Nephron progenitor cell (in vitro differentiated cells): ENCODE results near the gene TMTC2.

Experiments
- DNase-seq: peaks from one replicate; pipeline ENCODE4 v3.0.0; 2021
- H3K27ac Mint-ChIP-seq: 2 replicates; pipeline ENCODE4 v1.8.0; 2021; ENCODE audit warnings: mild to moderate bottlenecking, moderate library complexity, mixed read lengths
- H3K27me3 Mint-ChIP-seq: 2 replicates; pipeline ENCODE4 v1.8.0; 2021; ENCODE audit warnings: mild to moderate bottlenecking, low read depth, mixed read lengths; ENCODE audit not compliant: poor library complexity
- H3K36me3 Mint-ChIP-seq: 2 replicates; pipeline ENCODE4 v1.8.0; 2021; ENCODE audit warnings: low read depth, mixed read lengths
- H3K4me1 Mint-ChIP-seq: 2 replicates; pipeline ENCODE4 v1.8.0; 2021; ENCODE audit warnings: mixed read lengths
- H3K4me3 Mint-ChIP-seq: 2 replicates; pipeline ENCODE4 v1.8.0; 2021; ENCODE audit warnings: mild to moderate bottlenecking, moderate library complexity, mixed read lengths
- H3K9me3 Mint-ChIP-seq: 2 replicates; pipeline ENCODE4 v1.8.0; 2021; ENCODE audit warnings: mild to moderate bottlenecking, moderate library complexity, mixed read lengths
- CTCF ChIP-seq: fragments of 200-600 bp; sonication (generic); IDR thresholded peaks from 2 replicates; pipeline ENCODE4 v1.5.0; 2021; ENCODE audit warnings: antibody characterized with exemption

Gene TMTC2

DNA sequence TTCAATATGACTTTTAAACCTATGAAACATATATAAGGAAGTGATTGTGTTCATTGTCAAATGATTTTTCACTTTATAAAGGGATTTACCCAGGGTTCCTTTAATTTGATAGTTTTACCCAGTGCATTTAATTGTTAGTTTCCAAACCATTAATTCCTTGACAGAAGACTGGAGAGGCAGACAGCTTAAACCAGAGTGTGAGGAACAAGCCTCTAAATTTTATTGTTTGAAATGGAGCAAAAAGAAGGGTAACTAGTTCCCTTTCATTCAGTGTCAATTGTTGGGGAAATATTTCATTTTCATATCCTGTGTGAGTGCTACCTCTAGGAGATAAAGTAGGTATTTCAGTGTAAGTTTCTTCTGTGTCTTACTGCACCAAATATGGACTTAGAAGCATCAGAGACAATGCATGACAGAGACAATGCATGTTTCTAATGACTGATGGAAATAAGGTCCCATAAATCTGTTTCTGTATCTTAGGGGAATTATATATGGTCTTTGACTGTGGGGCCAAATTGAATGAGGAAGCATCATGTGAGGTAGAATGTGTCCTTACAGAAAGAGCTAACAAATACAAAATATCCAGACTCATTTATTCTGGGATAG is 120.5 kb downstream of the TMTC2 start:
- Mint-ChIP-seq H3K9me3 (no peaks in the 10 kb centered on the region), H3K4me1 (peaks cover 12% of the 10 kb centered on the region), H3K36me3 (peaks cover 17% of the 10 kb centered on the region), H3K4me3 (no peak overlapping the region), H3K27ac (no peak overlapping the region), H3K27me3 (no peaks in the 10 kb centered on the region)
- no peak for TF ChIP-seq CTCF
- DNase-seq = no peak

GRCh38 chr12:82810568-82810967 is 123.9 kb downstream of the TMTC2 start:
- H3K4me3 Mint-ChIP-seq = no peak overlapping the region
- H3K27ac Mint-ChIP-seq = no peak overlapping the region
- peaks cover 19% of the 10 kb centered on the region for H3K36me3 Mint-ChIP-seq
- no peak for TF ChIP-seq CTCF
- H3K27me3 Mint-ChIP-seq = no peaks in the 10 kb centered on the region
- no peak for DNase-seq
- no peaks in the 10 kb centered on the region for H3K9me3 Mint-ChIP-seq
- H3K4me1 Mint-ChIP-seq = peaks cover 7% of the 10 kb centered on the region

GRCh38 chr12:82817368-82817767 is 130.7 kb downstream of the TMTC2 start:
- DNase-seq = no peak
- no peaks in the 10 kb centered on the region for H3K27me3 Mint-ChIP-seq
- no peak for TF ChIP-seq CTCF
- H3K4me1 Mint-ChIP-seq = no peaks in the 10 kb centered on the region
- no peaks in the 10 kb centered on the region for H3K9me3 Mint-ChIP-seq
- peaks cover 19% of the 10 kb centered on the region for H3K36me3 Mint-ChIP-seq
- H3K4me3 Mint-ChIP-seq = no peak overlapping the region
- H3K27ac Mint-ChIP-seq = no peak overlapping the region

DNA sequence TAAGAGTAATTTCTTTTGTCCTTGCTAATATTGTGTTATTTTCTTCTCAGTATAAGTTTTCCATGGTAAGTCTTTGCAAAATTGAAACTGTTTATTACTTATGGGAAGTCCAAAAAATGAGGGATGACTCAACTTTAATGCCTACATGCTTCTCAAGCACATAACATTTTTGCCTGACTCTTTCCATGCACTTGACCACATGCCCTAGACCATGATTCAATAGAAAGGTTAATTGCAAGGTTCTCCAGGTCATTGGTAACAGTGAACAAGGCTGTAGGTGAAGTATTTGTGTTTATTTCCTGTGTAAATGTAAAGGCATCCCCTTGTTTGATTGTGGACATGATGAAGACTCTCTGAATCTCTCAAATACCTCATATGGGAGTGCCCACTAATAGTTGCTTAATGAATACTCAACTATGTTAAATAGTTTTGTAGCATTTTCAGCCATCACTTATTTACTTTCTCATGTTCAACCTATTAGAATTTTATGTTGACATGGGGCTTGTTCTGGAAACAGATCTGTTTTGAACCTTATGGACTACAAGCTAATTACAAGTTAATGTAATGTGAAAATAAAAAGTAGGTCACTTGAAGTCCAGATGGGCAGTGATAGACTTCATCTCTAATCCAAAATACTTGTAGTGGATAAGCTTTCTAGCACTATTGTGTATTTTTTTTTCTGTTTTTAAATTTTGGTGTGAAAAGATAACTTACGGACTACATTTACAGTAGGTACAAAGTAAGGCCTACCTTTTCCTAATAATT is 131.7 kb downstream of the TMTC2 start:
- H3K9me3 Mint-ChIP-seq = no peaks in the 10 kb centered on the region
- DNase-seq = no peak
- H3K27me3 Mint-ChIP-seq = no peaks in the 10 kb centered on the region
- no peak overlapping the region for H3K4me3 Mint-ChIP-seq
- no peak overlapping the region for H3K27ac Mint-ChIP-seq
- no peak for TF ChIP-seq CTCF
- H3K36me3 Mint-ChIP-seq = peaks cover 27% of the 10 kb centered on the region
- H3K4me1 Mint-ChIP-seq = no peaks in the 10 kb centered on the region

DNA sequence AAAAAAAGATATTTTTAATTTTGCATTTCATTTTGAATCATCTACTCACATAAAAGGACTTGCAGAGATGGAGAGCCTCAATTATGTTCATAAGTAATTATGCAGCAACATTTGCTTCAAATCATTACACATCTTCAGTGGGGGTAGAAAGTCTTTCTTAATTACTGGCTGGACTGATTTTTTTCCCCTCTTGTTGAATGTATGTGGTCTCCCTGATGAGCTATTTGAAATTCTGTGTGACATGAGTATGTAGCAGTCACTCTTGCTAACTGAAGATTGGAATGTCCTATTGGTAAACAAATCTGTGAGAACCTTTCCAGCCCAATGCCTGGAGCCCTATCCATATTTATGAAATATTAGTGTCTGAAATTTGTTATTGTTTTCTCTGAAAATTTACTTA is 139.8 kb downstream of the TMTC2 start:
- Mint-ChIP-seq H3K27me3 (no peaks in the 10 kb centered on the region), H3K36me3 (peaks cover 19% of the 10 kb centered on the region), H3K4me1 (peaks cover 13% of the 10 kb centered on the region), H3K9me3 (no peaks in the 10 kb centered on the region), H3K4me3 (no peak overlapping the region), H3K27ac (no peak overlapping the region)
- no peak for TF ChIP-seq CTCF
- no peak for DNase-seq

DNA sequence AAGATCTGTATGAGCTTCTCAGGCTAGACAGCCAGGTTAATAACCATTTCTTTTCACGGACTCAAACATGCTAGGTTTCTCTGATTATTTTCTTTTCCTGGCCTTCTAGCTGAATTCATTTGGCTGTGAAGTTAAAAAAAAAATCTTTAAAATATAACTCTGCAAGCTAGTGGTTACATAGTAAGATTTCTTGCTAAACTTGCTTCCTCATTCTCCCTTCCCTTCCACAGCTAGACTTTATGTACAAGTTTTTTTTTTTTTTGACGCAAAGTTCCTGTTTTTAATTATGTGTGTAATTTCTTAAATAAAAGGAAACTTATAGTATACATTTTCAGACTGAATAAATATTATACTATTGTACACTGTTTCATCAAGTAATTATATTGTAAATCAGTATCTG is 145.4 kb downstream of the TMTC2 start:
- no peak for DNase-seq
- Mint-ChIP-seq H3K4me1 (peaks cover 22% of the 10 kb centered on the region), H3K27me3 (no peaks in the 10 kb centered on the region), H3K4me3 (no peak overlapping the region), H3K27ac (no peak overlapping the region), H3K9me3 (no peaks in the 10 kb centered on the region), H3K36me3 (peaks cover 13% of the 10 kb centered on the region)
- TF ChIP-seq CTCF = no peak
